NB4 (cell line): ENCODE measurements around the gene CYP46A1.

Experiments
- CTCF ChIP-seq: IDR thresholded peaks from one replicate; pipeline ENCODE4 v1.5.1; 2012; ENCODE audit warnings: low read depth, low read length
- MAX ChIP-seq: IDR thresholded peaks from 2 replicates; pipeline ENCODE4 v1.6.1; 2011; ENCODE audit warnings: low read depth, low read length
- MYC ChIP-seq: IDR thresholded peaks from 2 replicates; pipeline ENCODE4 v1.6.1; 2011; ENCODE audit warnings: low read depth, low read length
- POLR2A ChIP-seq: IDR thresholded peaks from 2 replicates; pipeline ENCODE4 v1.6.1; 2011; ENCODE audit warnings: mild to moderate bottlenecking; ENCODE audit not compliant: insufficient read length; ENCODE audit errors: extremely low read depth

- TF ChIP-seq POLR2A, result no peak
- TF ChIP-seq MAX, result no peak
- no peak for TF ChIP-seq CTCF
- no peak for TF ChIP-seq MYC
Observed at GRCh38 chr14:99664937-99665273, 19.2 kb upstream of the CYP46A1 start.
